K562 (cell line): ENCODE results near the gene NLRP9. TPM values are rescaled to one million over a fixed set of nuclear protein-coding genes. Genes with fewer than 3 reads are reported as not detected.
A peak's percentile ranks its signal among the peaks of the same experiment; 100 is the strongest.

Experiments used
- CREB1 ChIP-seq, 2 experiments: sonication (generic) in 1 of 2; formaldehyde crosslinking in 1 of 2; IDR thresholded peaks; 2 replicates each; pipeline versions ENCODE4 v1.6.1 to v1.8.0; 2012 to 2022; ENCODE audit warnings: inconsistent platforms in 1 of 2, mild to moderate bottlenecking in 1 of 2, missing genetic modification reagents in 1 of 2, moderate library complexity in 1 of 2
- CUX1 ChIP-seq: fragments of 200-800 bp; sonication (Bioruptor generic); IDR thresholded peaks from 2 replicates; pipeline ENCODE4 v1.6.1; 2016; ENCODE audit warnings: missing genetic modification characterization, missing compliant biosample characterization
- E2F8 ChIP-seq: fragments of 450-650 bp; IDR thresholded peaks from 2 replicates; pipeline ENCODE4 v1.7.1; 2018; ENCODE audit warnings: mild to moderate bottlenecking, low read depth; ENCODE audit not compliant: partially characterized antibody
- EP300 ChIP-seq: IDR thresholded peaks from 2 replicates; pipeline ENCODE4 v1.6.1; 2012; ENCODE audit warnings: low read length, improper control_type of control experiment
- MCM3 ChIP-seq: fragments of 450-650 bp; IDR thresholded peaks from 2 replicates; pipeline ENCODE4 v1.6.1; 2016
- SP2 ChIP-seq: IDR thresholded peaks from 2 replicates; pipeline ENCODE4 v1.6.1; 2011; ENCODE audit warnings: mild to moderate bottlenecking, low read depth, low read length, moderate library complexity; ENCODE audit not compliant: poor library complexity, severe bottlenecking; ENCODE audit errors: extremely low read depth
- STAT5A ChIP-seq: IDR thresholded peaks from 2 replicates; pipeline ENCODE4 v1.6.1; 2012; ENCODE audit warnings: low read length, inconsistent platforms, borderline replicate concordance
- TRIM25 ChIP-seq: fragments of 450-650 bp; IDR thresholded peaks from 2 replicates; pipeline ENCODE4 v1.7.0; 2016; ENCODE audit warnings: borderline replicate concordance
- ZNF592 ChIP-seq: fragments of 450-650 bp; IDR thresholded peaks from 2 replicates; pipeline ENCODE4 v1.6.1; 2017; ENCODE audit warnings: antibody characterized with exemption, mild to moderate bottlenecking
- polyA plus RNA-seq, 8 experiments: library from polyadenylated mRNA; depleted of rRNA in 4 of 8; stranded (reverse) in 5 of 8; unstranded in 3 of 8; fragments of >200 nt; fragmentation: Nextera tagmentation in 2 of 8; fragmentation: Illumina TruSeq in 1 of 8; extraction: Ambion mirVana in 2 of 8; extraction: Trizol in 1 of 8; gene quantifications; 2 replicates each; pipeline versions ENCODE4 v1.2.1 to v1.2.3, GENCODE V29; 2011 to 2014; ENCODE audit warnings: inconsistent platforms in 1 of 8, missing spikeins in 1 of 8
- total RNA-seq, 7 experiments: library from RNA; depleted of rRNA in 6 of 7; stranded (reverse); fragments of >200 nt in 6 of 7; fragmentation: Illumina TruSeq in 2 of 7; extraction: Trizol in 2 of 7; gene quantifications; 2 replicates each; pipeline versions ENCODE4 v1.2.1 to v1.2.3, GENCODE V29; 2011 to 2021; ENCODE audit warnings: low replicate concordance in 1 of 7
- TF ChIP-seq, protein P1 (sequence below): fragments of 200-800 bp; sonication (Bioruptor generic); IDR thresholded peaks from 2 replicates; pipeline ENCODE4 v1.6.1; 2017; ENCODE audit warnings: missing genetic modification characterization, missing compliant biosample characterization

The NLRP9 gene
- total and polyA plus RNA-seq, 9 of the 15 experiments (the other 6 are each of a cell fraction or from before 2014, with no cell fraction given), result not detected

DNA sequence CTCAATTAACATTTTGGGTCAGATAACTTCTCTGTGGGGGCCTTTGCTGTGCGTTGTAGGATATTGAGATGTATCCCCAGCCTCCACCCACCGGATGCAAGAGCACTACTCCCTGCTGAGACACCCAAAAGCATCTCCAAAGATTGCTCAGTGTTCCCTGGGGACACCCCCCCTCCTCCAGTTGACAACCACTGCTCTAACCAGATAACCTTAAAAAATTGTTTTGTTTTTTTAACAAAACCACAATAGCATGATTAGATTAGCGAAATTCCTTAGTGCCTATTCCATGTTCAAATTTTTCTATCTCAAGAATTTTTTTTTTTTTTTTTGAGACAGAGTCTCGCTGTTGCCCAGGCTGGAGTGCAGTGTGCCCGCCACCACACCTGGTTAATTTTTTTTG, 65.8 kb downstream of the NLRP9 start (continued):
- TF ChIP-seq CUX1 (CRISPR knock-in tag) (no peak), ZNF592 (peak; percentile 19; the same call in 1 of the 2 replicates), CREB1 (IDR thresholded peaks at IDR 0.05) (0 out of 2 replicates have a peak, but pooled peaks have one; percentile 10), CREB1 (CRISPR knock-in tag; IDR thresholded peaks at IDR 0.05) (no peak), SP2 (no peak), TRIM25 (no peak), EP300 (peak; percentile 61; the same call in 1 of the 2 replicates), MCM3 (no peak), E2F8 (no peak), STAT5A (0 out of 2 replicates have a peak, but pooled peaks have one; percentile 22)
- TF ChIP-seq, protein P1, sequence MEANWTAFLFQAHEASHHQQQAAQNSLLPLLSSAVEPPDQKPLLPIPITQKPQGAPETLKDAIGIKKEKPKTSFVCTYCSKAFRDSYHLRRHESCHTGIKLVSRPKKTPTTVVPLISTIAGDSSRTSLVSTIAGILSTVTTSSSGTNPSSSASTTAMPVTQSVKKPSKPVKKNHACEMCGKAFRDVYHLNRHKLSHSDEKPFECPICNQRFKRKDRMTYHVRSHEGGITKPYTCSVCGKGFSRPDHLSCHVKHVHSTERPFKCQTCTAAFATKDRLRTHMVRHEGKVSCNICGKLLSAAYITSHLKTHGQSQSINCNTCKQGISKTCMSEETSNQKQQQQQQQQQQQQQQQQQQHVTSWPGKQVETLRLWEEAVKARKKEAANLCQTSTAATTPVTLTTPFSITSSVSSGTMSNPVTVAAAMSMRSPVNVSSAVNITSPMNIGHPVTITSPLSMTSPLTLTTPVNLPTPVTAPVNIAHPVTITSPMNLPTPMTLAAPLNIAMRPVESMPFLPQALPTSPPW (CRISPR knock-in tag), result peak; percentile 90
